ENCODE results near the gene SLC37A1. TPM values are rescaled to one million over a fixed set of nuclear protein-coding genes. Genes with fewer than 3 reads are reported as not detected.

The SLC37A1 gene
- total and polyA plus RNA-seq, 12 donors = 1.8 to 13.2 (median 5.5) TPM

- no peaks in the 10 kb centered on the region for H3K9me3 ChIP-seq
- H3K27ac ChIP-seq = no peak overlapping the region
- H3K36me3 ChIP-seq = peaks cover 0 to 95% (median 11%) of the 10 kb centered on the region in 9 donors
- no peaks in the 10 kb centered on the region for H3K27me3 ChIP-seq
- WGBS, 2 donors = 92 to 93% methylated on average over 25 of the region's 25 CpGs
- no peaks in the 10 kb centered on the region for H3K4me1 ChIP-seq
- no peak overlapping the region for H3K4me3 ChIP-seq
- DNase-seq (no peak), ATAC-seq (no peak)
- intact Hi-C loops (cut with DNase I) = loop anchor here in 1 of 10 donors (10.0 kb wide), 1 partner anchor 58 kb away; no protein-coding TSS in a partner anchor
- no peak for TF ChIP-seq CTCF (IDR thresholded peaks at IDR 0.05)
These were observed 29.6 kb downstream of the SLC37A1 start for GRCh38 chr21:42543106-42543847.

- ATAC-seq = no peak
- 91 to 94% methylated on average over 8 of the region's 8 CpGs for WGBS, 2 donors
These were observed 30.9 kb downstream of the SLC37A1 start for GRCh38 chr21:42544544-42544943.

GRCh38 chr21:42545317-42545716 lies 31.7 kb downstream of the SLC37A1 start:
- no peak for TF ChIP-seq CTCF (IDR thresholded peaks at IDR 0.05)
- H3K4me3 ChIP-seq = no peak overlapping the region
- 84 to 96% methylated on average over 4 of the region's 4 CpGs for WGBS, 2 donors
- no peaks in the 10 kb centered on the region for H3K4me1 ChIP-seq
- H3K9me3 ChIP-seq = no peaks in the 10 kb centered on the region
- intact Hi-C loops (cut with DNase I) = loop anchor here in 1 of 10 donors (10.0 kb wide), 1 partner anchor 61 kb away; no protein-coding TSS in a partner anchor
- ATAC-seq = no peak
- no peak overlapping the region for H3K27ac ChIP-seq
- H3K36me3 ChIP-seq = peaks cover 0 to 97% (median 11%) of the 10 kb centered on the region in 9 donors
- H3K27me3 ChIP-seq = no peaks in the 10 kb centered on the region
- no peak for DNase-seq

More at GRCh38 chr21:42544544-42544943, 30.9 kb downstream of the SLC37A1 start:
- no peak overlapping the region for H3K27ac ChIP-seq
- peaks cover 0 to 98% (median 11%) of the 10 kb centered on the region in 9 donors for H3K36me3 ChIP-seq
- no peaks in the 10 kb centered on the region for H3K27me3 ChIP-seq
- intact Hi-C loops (cut with DNase I) = loop anchor here in 1 of 10 donors (10.0 kb wide), 1 partner anchor 60 kb away; no protein-coding TSS in a partner anchor
- TF ChIP-seq CTCF (IDR thresholded peaks at IDR 0.05) = no peak
- H3K4me3 ChIP-seq = no peak overlapping the region
- H3K4me1 ChIP-seq = no peaks in the 10 kb centered on the region
- H3K9me3 ChIP-seq = no peaks in the 10 kb centered on the region
- no peak for DNase-seq

GRCh38 chr21:42545745-42546144 lies 32.1 kb downstream of the SLC37A1 start:
- ATAC-seq = peak in 1 of 8 donors; percentile 53
- WGBS, 2 donors = 88 to 92% methylated on average over 8 of the region's 8 CpGs
- Histone ChIP-seq H3K36me3 (peaks cover 0 to 97% (median 11%) of the 10 kb centered on the region in 9 donors), H3K27me3 (no peaks in the 10 kb centered on the region), H3K9me3 (no peaks in the 10 kb centered on the region), H3K4me1 (no peaks in the 10 kb centered on the region), H3K27ac (no peak overlapping the region), H3K4me3 (no peak overlapping the region)
- intact Hi-C loops (cut with DNase I) = loop anchor here in 1 of 10 donors (10.0 kb wide), 1 partner anchor 61 kb away; no protein-coding TSS in a partner anchor
- DNase-seq = no peak
- TF ChIP-seq CTCF (IDR thresholded peaks at IDR 0.05) = no peak
